PC-9 (cell line): ENCODE results near the gene ATP1B1.

Experiments used
- EZH2 ChIP-seq: fragments of 200-600 bp; sonication (generic); IDR thresholded peaks from 2 replicates; pipeline ENCODE4 v1.8.0; 2017; ENCODE audit warnings: antibody characterized with exemption, low read depth
- TF ChIP-seq, protein P1 (sequence below): fragments of 200-600 bp; sonication (generic); conservative IDR thresholded peaks from 2 replicates; pipeline ENCODE4 v1.6.1; 2017; ENCODE audit warnings: mixed run types, antibody characterized with exemption, mild to moderate bottlenecking, moderate library complexity

GRCh38 chr1:169091480-169091941 is 15.0 kb upstream of the ATP1B1 start:
- TF ChIP-seq, protein P1, sequence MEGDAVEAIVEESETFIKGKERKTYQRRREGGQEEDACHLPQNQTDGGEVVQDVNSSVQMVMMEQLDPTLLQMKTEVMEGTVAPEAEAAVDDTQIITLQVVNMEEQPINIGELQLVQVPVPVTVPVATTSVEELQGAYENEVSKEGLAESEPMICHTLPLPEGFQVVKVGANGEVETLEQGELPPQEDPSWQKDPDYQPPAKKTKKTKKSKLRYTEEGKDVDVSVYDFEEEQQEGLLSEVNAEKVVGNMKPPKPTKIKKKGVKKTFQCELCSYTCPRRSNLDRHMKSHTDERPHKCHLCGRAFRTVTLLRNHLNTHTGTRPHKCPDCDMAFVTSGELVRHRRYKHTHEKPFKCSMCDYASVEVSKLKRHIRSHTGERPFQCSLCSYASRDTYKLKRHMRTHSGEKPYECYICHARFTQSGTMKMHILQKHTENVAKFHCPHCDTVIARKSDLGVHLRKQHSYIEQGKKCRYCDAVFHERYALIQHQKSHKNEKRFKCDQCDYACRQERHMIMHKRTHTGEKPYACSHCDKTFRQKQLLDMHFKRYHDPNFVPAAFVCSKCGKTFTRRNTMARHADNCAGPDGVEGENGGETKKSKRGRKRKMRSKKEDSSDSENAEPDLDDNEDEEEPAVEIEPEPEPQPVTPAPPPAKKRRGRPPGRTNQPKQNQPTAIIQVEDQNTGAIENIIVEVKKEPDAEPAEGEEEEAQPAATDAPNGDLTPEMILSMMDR, result no peak
- TF ChIP-seq EZH2, result no peak
